DLD1 (cell line): Measurements from ENCODE around the gene TESPA1.
"Not testable (repeated sequence)": the region's sequence is repeated elsewhere in the genome, so short reads cannot be mapped to it uniquely, and the experiment has no call there.

Experiments
- in situ Hi-C: cut with HindIII; loops from 2 replicates; pipeline ENCODE4 v1.10.0; 2017; ENCODE audit warnings: low sequenced_read_pairs

Gene TESPA1

GRCh38 chr12:54986773-54987172 lies 2.2 kb upstream of the TESPA1 start:
- in situ Hi-C loops = not testable (repeated sequence)

- in situ Hi-C loops = no loop called here
These were observed 943 bp downstream of the TESPA1 start for GRCh38 chr12:54983536-54984101.

- in situ Hi-C loops = no loop called here
These were observed 2.8 kb downstream of the TESPA1 start for GRCh38 chr12:54981796-54982195.

DNA sequence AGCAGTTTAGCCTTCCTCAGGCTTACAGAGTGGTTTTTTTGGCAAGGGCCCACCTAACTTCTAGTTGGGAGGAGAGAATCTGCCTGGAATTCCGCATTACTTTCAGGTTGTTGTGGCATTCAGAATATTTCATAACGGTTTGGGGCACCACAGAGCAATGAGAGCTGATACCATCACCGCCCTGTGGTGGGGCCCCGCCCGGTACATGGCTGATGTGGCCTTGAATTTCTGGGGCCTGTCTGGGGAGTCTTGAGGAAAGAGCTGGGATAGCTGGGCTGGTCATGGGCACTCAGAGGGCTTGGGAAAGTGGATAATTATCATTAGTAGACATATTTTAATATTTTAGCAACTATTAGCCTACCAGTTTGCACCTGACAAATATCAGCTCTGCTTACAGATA lies 4.2 kb downstream of the TESPA1 start:
- in situ Hi-C loops = no loop called here

DNA sequence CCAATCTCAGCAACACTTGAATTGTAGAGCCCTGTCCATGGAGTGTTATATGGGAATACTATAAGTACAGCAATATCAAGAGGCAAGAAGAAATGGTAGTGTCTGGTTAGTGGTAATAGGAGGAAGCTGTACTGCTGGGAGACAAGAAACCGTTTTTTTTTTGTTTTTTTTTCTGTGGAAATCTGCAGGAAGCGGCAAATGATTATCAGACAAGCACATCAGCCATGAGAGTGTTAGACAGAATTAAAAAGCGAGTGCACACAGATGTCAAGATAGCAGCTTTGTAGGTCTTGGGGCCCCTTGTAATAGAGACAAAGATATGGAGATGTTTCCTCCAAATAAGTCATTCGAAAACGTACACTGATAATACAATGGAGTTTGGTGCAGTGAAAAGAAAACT lies 6.7 kb downstream of the TESPA1 start:
- in situ Hi-C loops = no loop called here

- in situ Hi-C loops = no loop called here
These were observed 7.4 kb downstream of the TESPA1 start for GRCh38 chr12:54977155-54977554.

DNA sequence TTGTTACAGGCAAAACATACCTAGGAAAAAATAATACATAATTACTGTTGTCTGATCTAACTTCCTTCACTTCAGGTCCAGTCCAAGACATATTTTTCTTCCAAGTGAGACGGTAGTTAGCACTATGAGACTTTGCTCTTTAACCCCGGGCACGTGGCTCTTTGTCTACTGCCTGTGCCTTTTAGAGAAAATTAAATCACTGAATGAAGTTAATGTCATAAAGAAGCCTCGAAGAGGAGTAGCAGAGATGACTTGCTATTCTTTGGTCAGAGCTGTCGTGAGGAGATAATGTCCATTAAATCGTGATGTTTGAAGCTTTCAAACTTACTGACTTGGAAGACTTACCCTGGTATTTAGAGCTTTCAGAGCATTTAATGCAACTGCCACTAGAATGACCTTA lies 8.7 kb downstream of the TESPA1 start:
- in situ Hi-C loops = no loop called here

- in situ Hi-C loops = no loop called here
These were observed 9.3 kb downstream of the TESPA1 start for GRCh38 chr12:54975272-54975671.

- in situ Hi-C loops = no loop called here
These were observed 10.3 kb downstream of the TESPA1 start for GRCh38 chr12:54974279-54974678.

DNA sequence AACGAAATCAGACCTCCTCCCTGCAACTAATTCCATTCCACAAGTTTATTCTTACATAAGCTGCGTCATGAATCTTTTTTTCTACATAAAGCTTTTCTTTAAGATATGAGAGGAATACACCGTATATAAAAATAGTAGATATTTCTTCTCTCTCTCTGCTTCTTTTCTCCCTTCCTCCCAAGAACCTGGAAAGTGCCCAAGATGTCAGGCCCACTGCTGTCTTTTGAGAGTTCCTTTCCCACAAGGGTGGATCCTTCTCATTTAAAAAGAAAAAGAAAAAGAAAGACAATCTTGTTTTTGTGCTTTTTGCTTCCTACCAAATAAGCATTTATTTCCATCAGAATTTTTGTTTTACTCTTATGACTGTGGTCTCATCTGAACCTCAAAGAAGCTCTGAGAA lies 11.0 kb downstream of the TESPA1 start:
- in situ Hi-C loops = no loop called here

GRCh38 chr12:54970741-54971140 lies 13.8 kb downstream of the TESPA1 start:
- in situ Hi-C loops = no loop called here

GRCh38 chr12:54968181-54968730 lies 16.3 kb downstream of the TESPA1 start:
- in situ Hi-C loops = no loop called here

DNA sequence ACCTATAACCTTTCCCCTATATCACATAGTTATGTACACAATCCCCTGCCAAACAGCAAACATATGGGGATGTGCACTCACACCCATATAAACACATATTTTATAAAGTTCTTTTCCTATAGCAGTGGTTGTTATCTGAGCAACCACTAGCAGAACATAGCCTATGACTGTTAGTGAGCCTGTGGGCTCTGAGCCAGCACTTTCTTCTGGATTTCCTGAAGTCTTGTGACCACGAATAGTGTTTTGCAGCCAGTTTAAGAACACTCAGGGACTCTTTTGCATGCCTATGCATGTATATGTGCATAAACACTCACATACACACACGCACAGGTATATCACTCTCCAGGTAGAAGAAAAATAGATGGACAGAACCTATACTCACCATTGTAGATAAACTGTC lies 17.1 kb downstream of the TESPA1 start:
- in situ Hi-C loops = no loop called here

DNA sequence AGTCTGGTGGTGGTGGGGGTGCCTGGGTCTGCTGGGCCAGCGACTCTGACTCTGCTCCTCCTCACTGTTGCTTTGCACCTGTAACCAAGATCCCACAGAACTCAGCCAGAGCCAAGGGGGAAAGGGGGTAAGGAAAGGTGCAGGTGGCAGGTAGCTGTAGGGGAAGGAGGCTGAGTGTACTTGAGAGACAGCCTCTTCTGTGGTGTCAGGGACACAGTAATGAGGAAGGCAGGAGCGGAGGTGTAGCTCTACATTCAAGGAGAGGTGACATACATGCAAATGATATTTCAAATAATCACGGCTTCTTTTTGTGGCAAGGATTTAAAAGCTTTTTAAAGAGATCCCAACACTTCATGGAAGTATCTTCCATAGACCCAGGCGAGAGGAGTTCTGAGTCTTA lies 23.4 kb downstream of the TESPA1 start:
- in situ Hi-C loops = no loop called here

- in situ Hi-C loops = no loop called here
These were observed 25.1 kb downstream of the TESPA1 start for GRCh38 chr12:54959291-54960018.

GRCh38 chr12:54958048-54958658 lies 26.4 kb downstream of the TESPA1 start:
- in situ Hi-C loops = no loop called here

DNA sequence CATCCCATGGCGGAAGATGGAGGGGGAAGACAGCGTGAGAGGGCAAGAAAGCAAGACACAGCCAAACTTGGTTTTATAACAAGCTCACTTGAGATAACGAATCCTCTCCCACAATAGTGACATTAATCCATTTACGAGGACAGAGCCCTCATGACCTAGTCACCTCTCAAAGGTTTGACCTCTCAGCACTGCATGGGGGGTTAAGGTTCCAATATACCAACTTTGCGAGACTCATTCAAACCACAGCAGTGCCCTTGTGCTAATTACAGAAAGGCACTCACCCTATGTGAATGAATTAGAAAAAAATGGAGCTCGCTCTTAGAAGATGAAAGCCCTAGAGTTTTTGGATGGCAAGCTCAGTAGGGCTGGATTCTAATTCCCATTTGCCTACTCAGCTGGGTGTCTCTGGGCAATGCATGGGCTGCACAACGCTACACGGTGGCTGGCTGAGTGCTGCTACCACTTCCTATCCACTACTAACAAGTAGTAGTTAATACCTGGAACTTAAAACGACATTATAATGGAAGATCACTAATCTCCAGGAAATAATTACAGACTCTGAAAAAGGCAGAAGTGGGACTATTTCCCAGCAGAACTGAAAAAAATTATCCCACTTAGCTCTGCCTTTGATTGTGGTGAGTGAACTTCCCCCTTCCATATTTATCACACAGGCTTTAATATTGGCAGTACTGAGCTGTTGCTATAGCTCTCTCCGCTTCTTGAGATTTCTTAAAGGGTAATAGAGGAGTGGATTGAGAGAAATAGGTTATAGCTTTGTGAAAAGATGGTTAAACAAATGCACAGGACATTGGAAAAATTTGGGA lies 27.5 kb downstream of the TESPA1 start:
- in situ Hi-C loops = no loop called here

GRCh38 chr12:54956322-54956721 lies 28.2 kb downstream of the TESPA1 start:
- in situ Hi-C loops = no loop called here

DNA sequence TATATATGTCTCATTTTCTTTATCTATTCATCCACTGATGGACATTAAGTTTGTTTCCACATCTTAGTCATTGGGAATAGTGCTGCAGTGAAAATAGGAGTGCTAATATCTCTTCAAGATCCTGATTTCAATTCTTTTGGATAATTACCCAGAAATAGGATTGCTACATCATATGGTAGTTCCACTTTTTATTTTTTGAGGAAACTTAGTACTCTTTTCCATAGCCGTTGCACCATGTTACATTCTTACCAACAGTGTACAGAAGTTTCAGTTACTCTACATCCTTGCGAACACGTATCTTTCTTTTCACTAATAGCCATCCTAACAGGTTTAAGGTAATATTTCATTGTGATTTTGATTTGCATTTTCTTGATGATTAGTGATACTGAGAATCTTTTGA lies 29.8 kb downstream of the TESPA1 start:
- in situ Hi-C loops = no loop called here

DNA sequence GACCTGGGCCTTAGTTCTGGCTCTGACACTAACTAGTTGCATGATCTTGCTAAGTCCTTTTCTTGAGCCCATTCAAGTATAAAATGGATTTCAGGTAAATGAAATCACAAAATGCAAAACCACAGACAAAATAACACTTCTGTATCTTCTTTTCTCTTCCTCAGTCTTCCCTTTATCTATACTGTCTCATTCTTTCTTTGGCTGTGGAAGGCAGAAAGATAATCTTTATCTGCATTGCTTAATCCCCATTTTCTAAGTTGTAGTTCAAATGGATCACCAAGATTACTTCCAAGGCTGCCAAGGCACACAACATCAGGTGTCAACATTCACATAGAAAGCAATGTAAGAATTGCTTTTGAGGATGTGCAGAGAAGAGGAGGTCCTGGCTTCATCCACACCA lies 30.3 kb downstream of the TESPA1 start:
- in situ Hi-C loops = no loop called here

GRCh38 chr12:54950071-54950727 lies 34.4 kb downstream of the TESPA1 start:
- in situ Hi-C loops = no loop called here
